Loucy (cell line): Measurements from ENCODE around the gene SPAG17.

Experiments
- H2AFZ ChIP-seq: fragments of 200-600 bp; sonication (generic); 2 replicates; pipeline ENCODE4 v1.6.0; 2016; ENCODE audit warnings: antibody characterized with exemption, mild to moderate bottlenecking, low read length, moderate library complexity
- H3F3A ChIP-seq: fragments of 200-600 bp; 2 replicates; pipeline ENCODE4 v1.6.0; 2016; ENCODE audit warnings: antibody characterized with exemption, low read depth, mild to moderate bottlenecking
- H3K27me3 ChIP-seq: fragments of 200-600 bp; sonication (generic); 2 replicates; pipeline ENCODE4 v1.6.1; 2014; ENCODE audit warnings: low read length, mild to moderate bottlenecking; ENCODE audit not compliant: insufficient read depth, poor library complexity, severe bottlenecking
- H3K36me3 ChIP-seq: fragments of 200-600 bp; sonication (generic); 2 replicates; pipeline ENCODE4 v1.6.1; 2016; ENCODE audit warnings: low read length; ENCODE audit not compliant: insufficient read depth
- H3K4me1 ChIP-seq: fragments of 200-600 bp; sonication (generic); 2 replicates; pipeline ENCODE4 v1.5.1; 2014; ENCODE audit warnings: low read length, mild to moderate bottlenecking; ENCODE audit not compliant: insufficient read depth, poor library complexity, severe bottlenecking
- H3K4me2 ChIP-seq: fragments of 200-600 bp; sonication (generic); 2 replicates; pipeline ENCODE4 v1.6.0; 2014; ENCODE audit warnings: antibody characterized with exemption, low read length, low read depth, mild to moderate bottlenecking; ENCODE audit not compliant: poor library complexity, severe bottlenecking
- H3K4me3 ChIP-seq: fragments of 200-600 bp; sonication (generic); 2 replicates; pipeline ENCODE4 v1.5.1; 2014; ENCODE audit warnings: low read length, mild to moderate bottlenecking, mixed read lengths; ENCODE audit not compliant: poor library complexity, severe bottlenecking
- H3K79me2 ChIP-seq: fragments of 200-600 bp; sonication (generic); 2 replicates; pipeline ENCODE4 v1.6.1; 2014; ENCODE audit warnings: low read length; ENCODE audit not compliant: insufficient read depth
- H3K9ac ChIP-seq: fragments of 200-600 bp; sonication (generic); 2 replicates; pipeline ENCODE4 v1.6.0; 2014; ENCODE audit warnings: mild to moderate bottlenecking, low read depth, low read length, moderate library complexity; ENCODE audit not compliant: poor library complexity, severe bottlenecking
- H3K9me2 ChIP-seq: fragments of 200-600 bp; sonication (generic); replicated peaks from 2 replicates; pipeline ENCODE4 v1.6.1; 2016; ENCODE audit warnings: low read depth, low read length, mixed read lengths
- H3K9me3 ChIP-seq: fragments of 200-600 bp; sonication (generic); 2 replicates; pipeline ENCODE4 v1.6.1; 2014; ENCODE audit warnings: mild to moderate bottlenecking, antibody characterized with exemption, low read length, low read depth; ENCODE audit not compliant: insufficient read depth
- H4K20me1 ChIP-seq: fragments of 200-600 bp; sonication (generic); 2 replicates; pipeline ENCODE4 v1.6.0; 2014; ENCODE audit warnings: antibody characterized with exemption, low read length, mild to moderate bottlenecking; ENCODE audit not compliant: insufficient read depth, poor library complexity, severe bottlenecking
- CTCF ChIP-seq: fragments of 200-600 bp; sonication (generic); conservative IDR thresholded peaks from 2 replicates; pipeline ENCODE4 v1.5.1; 2014; ENCODE audit warnings: mild to moderate bottlenecking, antibody characterized with exemption, low read length
- EZH2phosphoT487 ChIP-seq: fragments of 200-600 bp; IDR thresholded peaks from 2 replicates; pipeline ENCODE4 v1.6.1; 2018; ENCODE audit warnings: antibody characterized with exemption, mild to moderate bottlenecking, moderate library complexity, borderline replicate concordance

The SPAG17 gene

GRCh38 chr1:118013938-118014337 is 171.1 kb downstream of the SPAG17 start:
- Histone ChIP-seq H3K79me2 (no peaks in the 10 kb centered on the region), H3K36me3 (no peaks in the 10 kb centered on the region), H3K9me3 (no peaks in the 10 kb centered on the region), H3K4me2 (no peak overlapping the region), H3K4me3 (no peak overlapping the region), H3K4me1 (no peaks in the 10 kb centered on the region), H3F3A (no peaks in the 10 kb centered on the region), H3K27me3 (no peaks in the 10 kb centered on the region), H3K9ac (no peak overlapping the region), H3K9me2 (no peaks in the 10 kb centered on the region), H4K20me1 (no peaks in the 10 kb centered on the region), H2AFZ (no peak overlapping the region)
- no peak for TF ChIP-seq CTCF
- no peak for TF ChIP-seq EZH2phosphoT487

GRCh38 chr1:118013336-118013735 is 171.7 kb downstream of the SPAG17 start:
- no peak overlapping the region for H3K4me2 ChIP-seq
- H3K36me3 ChIP-seq: no peaks in the 10 kb centered on the region
- H3K4me1 ChIP-seq: no peaks in the 10 kb centered on the region
- H3K9ac ChIP-seq: no peak overlapping the region
- H3K9me3 ChIP-seq: no peaks in the 10 kb centered on the region
- H4K20me1 ChIP-seq: no peaks in the 10 kb centered on the region
- H2AFZ ChIP-seq: no peak overlapping the region
- H3K9me2 ChIP-seq: no peaks in the 10 kb centered on the region
- no peaks in the 10 kb centered on the region for H3F3A ChIP-seq
- H3K79me2 ChIP-seq: no peaks in the 10 kb centered on the region
- no peaks in the 10 kb centered on the region for H3K27me3 ChIP-seq
- H3K4me3 ChIP-seq: no peak overlapping the region
- no peak for TF ChIP-seq EZH2phosphoT487
- no peak for TF ChIP-seq CTCF

- Histone ChIP-seq H3K36me3 (no peaks in the 10 kb centered on the region), H3F3A (no peaks in the 10 kb centered on the region), H4K20me1 (no peaks in the 10 kb centered on the region), H3K4me2 (no peak overlapping the region), H3K9me3 (no peaks in the 10 kb centered on the region), H2AFZ (no peak overlapping the region), H3K4me1 (no peaks in the 10 kb centered on the region), H3K9ac (no peak overlapping the region), H3K79me2 (no peaks in the 10 kb centered on the region), H3K4me3 (no peak overlapping the region), H3K27me3 (no peaks in the 10 kb centered on the region), H3K9me2 (no peaks in the 10 kb centered on the region)
- TF ChIP-seq EZH2phosphoT487 (no peak), CTCF (no peak)
Measured at GRCh38 chr1:118012515-118013124, 172.4 kb downstream of the SPAG17 start.
